Gastroesophageal sphincter (tissue), 3 donors: Measurements from ENCODE around the gene ENOX1.

Experiments used
- POLR2A ChIP-seq, 2 donors: fragments of 450-650 bp; IDR thresholded peaks; one replicate each; pipeline ENCODE4 v1.6.1; 2017; ENCODE audit warnings: antibody characterized with exemption in 2 of 2, mild to moderate bottlenecking in 2 of 2, moderate library complexity in 1 of 2
- POLR2AphosphoS5 ChIP-seq: sonication (generic); formaldehyde crosslinking; IDR thresholded peaks from one replicate; pipeline ENCODE4 v1.6.1; 2017; ENCODE audit warnings: antibody characterized with exemption
- TF ChIP-seq, protein P1 (sequence below), 4 experiments: fragments of 200-600 bp in 2 of 4; fragments of 450-650 bp in 2 of 4; sonication (generic) in 1 of 4; IDR thresholded peaks; one replicate each; pipeline ENCODE4 v1.5.1; 2017 to 2019; ENCODE audit warnings: antibody characterized with exemption in 4 of 4, mild to moderate bottlenecking in 2 of 4, moderate library complexity in 2 of 4

DNA sequence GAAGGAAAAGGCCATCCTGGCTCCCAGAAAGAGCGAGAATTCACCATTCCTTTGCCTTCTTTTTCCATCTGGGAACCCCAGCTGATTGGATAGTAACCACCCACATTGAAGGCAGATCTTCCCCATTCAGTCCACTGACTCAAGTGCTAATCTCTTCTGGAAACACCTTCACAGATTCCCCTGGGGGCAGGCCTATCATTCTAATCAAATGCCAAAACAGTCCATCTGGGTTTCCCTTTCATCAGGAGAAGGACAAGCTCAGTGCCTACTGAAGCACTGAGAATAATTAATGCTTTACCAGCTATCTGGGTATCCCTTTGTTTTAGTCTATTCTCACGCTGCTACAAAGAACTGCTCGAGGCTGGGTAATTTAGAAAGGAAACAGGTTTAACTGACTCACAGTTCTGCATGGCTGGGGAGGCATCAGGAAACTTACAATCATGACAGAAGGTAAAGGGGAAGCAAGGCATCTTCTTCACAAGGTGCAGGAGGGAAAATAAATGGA is 293.2 kb downstream of the ENOX1 start:
- TF ChIP-seq POLR2A (IDR thresholded peaks at IDR 0.05) (no peak), POLR2AphosphoS5 (no peak)
- TF ChIP-seq, protein P1, sequence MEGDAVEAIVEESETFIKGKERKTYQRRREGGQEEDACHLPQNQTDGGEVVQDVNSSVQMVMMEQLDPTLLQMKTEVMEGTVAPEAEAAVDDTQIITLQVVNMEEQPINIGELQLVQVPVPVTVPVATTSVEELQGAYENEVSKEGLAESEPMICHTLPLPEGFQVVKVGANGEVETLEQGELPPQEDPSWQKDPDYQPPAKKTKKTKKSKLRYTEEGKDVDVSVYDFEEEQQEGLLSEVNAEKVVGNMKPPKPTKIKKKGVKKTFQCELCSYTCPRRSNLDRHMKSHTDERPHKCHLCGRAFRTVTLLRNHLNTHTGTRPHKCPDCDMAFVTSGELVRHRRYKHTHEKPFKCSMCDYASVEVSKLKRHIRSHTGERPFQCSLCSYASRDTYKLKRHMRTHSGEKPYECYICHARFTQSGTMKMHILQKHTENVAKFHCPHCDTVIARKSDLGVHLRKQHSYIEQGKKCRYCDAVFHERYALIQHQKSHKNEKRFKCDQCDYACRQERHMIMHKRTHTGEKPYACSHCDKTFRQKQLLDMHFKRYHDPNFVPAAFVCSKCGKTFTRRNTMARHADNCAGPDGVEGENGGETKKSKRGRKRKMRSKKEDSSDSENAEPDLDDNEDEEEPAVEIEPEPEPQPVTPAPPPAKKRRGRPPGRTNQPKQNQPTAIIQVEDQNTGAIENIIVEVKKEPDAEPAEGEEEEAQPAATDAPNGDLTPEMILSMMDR (IDR thresholded peaks at IDR 0.05) = no peak
